Ammon's horn (tissue), 1 donor: ENCODE results near the gene GLDC.
"Not testable (repeated sequence)": the region's sequence is repeated elsewhere in the genome, so short reads cannot be mapped to it uniquely, and the experiment has no call there.

Experiments used
- DNase-seq: peaks from one replicate; pipeline ENCODE4 v3.0.0-alpha.2; 2016; ENCODE audit warnings: low spot score

Gene GLDC

DNA sequence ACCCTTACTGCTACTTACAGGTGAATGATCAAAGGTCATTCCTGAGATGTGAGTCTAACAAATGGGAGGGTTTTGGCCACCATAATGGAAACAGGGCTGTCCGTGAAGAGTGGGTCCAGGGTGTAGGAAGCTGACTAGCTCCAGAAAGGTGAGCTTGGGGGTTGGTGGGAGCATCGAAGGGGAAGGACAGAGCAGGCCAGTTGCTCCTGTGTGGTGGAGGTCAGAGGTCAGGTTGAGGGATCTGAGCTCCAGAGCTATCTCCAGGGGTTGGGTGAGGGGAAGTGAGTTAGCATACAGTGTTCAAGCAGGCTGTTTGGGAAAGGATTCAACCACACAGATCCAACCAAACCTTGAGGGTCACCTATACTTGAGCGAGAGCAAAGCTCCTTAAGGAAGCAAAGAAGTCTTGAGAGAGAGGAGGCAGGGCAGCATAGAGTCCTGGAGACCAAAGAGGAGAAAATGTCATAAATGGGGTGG, 18.7 kb upstream of the GLDC start:
- no peak for DNase-seq

DNA sequence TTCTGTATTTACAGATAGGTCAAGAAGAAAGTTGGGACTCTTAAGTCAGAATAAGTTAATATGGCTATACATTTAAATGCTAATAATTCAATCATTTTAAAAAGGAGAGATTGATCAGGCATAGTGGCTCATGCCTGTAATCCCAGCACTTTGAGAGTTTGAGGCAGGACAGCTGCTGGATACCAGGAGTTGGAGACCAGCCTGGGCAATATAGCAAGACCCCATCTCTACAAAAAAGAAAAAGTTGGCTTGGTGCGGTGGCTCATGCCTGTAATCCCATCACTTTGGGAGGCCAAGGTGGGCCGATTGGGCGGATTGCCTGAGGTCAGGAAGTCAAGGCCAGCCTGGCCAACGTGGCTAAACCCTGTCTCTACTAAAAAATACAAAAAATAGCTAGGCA, 15.0 kb upstream of the GLDC start:
- no peak for DNase-seq

DNA sequence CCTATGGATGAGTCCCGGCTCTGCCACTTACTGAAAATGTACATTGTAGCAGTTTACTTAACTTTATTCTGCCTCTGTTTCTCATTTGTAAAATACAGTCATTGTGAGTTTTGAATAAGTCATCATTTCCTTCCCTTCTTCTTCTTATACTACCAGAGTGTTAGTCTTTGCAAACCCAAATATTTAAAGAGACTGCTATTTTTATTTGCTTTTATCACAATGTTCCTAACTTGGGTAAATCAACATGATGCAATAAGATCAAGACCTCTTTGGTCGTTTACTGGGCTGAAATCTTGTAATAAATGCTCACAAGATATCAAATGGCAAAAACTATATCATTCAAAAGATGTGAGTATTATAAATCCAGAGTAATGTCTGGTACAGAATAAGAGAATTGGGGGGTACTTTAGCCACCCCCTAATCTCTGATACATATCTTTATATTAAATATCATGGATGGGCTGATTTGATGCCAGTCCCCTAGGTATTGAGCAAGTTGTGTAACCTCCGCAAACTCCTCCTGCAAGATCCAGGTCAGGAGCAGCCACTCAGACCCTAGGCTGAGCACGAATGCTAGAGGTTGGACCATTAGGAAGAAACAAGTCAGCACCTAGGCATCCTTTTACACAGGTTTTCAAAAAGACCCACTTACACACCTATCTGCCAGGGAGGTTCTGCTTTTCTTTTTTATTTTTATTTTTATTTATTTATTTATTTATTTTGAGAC, 13.3 kb upstream of the GLDC start:
- DNase-seq = no peak

DNA sequence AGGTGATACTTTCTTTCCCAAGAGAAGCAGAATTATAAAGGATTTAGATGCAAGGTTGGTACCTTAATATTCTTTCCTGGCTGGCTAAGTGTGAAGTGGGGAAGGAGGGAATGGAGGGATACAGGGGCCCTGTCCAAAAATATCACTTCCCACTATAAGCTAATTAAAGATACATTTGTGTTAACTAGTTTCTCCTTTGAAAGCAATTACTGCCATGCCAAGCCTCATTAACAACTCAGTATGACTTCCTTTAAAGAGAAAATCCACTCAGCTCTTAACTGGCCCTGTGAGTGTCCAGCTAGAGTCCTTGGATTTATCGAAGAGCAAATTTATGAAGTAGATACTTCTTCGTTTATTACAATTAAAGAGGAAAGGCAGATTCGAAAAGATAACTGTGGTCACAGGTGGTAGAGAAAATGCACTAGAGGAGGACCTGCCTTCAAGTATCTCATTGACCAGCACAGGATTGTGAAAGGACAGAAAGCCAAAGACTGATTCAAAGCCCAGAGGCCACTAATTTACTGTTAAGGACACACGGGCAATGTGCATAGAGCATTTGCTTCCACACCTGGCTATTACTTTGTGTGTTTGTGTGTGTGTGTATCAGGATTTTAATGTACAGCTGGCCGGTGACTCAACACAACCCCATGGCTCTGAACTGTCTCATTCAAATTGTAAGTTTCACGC, 11.2 kb upstream of the GLDC start:
- no peak for DNase-seq

DNA sequence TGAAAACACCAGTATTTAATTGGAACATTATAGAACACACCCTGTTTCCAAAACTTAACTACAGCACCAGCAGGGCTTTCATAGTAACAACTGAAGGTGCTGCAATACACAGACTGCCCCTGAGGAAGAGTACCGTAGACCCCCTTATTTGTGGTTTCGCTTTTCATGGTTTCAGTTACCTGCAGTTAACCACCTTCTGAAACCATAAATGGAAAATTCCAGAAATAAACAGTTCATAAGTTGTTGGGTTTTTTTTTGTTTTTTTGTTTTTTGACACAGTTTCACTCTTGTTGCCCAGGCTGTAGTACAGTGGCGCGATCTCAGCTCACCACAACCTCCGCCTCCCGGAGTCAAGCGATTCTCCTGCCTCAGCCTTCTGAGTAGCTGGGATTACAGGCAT, 9.5 kb upstream of the GLDC start:
- no peak for DNase-seq

DNA sequence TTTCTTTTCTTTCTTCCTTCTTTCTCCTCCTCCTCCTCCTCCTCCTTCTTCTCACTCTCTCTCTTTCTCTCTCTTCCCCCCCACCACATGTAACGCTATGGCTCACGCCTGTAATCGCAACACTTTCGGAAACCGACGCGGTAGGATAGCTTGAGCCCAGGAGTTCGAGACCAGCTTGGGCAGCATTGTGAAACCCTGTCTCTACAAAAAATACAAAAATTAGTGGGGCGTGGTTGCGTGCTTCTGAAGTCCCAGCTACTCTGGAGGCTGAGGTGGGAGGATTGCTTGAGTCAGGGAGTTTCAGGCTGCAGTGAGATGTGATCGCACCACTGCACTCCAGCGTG, 736 bp upstream of the GLDC start:
- no peak for DNase-seq

DNA sequence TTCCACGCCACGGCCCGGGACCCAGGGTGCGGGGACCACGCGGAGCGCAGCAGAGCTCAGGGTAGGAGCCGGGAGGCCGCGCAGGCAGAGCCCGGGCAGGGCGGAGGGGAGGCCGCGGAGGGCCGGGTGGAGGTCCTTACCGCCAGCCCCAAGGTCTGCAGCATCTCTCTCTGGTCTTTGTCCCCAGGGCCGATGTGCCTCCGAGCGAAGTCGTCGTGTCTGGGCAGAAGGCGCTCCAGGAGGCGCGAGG, 499 bp downstream of the GLDC start:
- DNase-seq = not testable (repeated sequence)

DNA sequence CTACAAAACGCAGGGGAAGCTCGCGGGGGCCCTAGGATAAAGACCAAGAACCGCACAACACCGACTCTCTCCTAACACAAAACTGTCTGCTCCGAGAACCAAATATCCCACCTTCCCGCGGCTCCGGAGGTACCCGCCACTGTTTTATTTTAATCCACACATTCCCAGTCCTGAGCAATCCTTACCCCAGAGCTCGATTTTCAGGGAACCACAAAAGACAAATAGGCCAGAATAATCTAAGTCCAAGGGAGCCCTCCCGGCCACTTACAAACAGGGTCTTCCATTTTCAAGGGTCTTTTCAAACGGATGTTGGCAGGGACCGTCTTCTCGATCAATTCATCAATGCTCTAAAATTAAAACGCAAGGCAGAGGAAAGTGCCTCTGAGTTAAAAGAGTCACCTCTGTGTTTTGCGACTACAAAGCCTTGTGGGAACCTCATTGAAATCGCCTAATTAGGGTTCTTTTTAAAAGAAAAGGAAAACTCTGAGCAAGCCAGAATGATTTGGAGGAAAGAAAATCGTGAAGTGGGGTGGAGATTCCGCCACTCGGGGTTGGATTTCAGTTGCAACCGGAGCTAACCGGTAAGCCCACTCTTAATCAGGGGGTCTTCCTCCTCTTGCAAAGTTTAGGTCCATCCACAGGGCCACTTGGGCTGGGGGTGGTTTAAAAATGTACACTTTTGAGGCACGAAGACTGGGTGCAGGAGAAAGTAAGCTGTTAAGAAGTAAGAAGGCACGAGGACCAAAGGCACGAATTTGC, 1.0 kb downstream of the GLDC start:
- no peak for DNase-seq

DNA sequence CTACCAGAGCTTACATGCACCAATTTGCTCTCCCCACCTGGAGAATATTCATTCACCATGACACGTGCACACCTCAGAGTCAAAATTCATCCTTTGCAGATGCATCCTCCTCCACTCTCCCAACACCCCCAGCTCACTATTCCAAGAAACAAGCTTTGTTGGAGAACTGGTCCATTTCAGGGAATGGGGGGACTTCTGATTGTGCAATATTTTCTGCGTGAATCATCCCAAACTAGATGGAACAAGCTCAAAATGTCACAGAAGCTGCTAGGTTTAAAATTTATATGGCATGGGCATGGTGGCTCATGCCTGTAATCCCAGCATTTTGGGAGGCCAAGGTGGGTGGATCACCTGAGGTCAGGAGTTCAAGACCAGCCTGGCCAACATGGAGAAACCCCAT, 3.6 kb downstream of the GLDC start:
- DNase-seq = no peak

DNA sequence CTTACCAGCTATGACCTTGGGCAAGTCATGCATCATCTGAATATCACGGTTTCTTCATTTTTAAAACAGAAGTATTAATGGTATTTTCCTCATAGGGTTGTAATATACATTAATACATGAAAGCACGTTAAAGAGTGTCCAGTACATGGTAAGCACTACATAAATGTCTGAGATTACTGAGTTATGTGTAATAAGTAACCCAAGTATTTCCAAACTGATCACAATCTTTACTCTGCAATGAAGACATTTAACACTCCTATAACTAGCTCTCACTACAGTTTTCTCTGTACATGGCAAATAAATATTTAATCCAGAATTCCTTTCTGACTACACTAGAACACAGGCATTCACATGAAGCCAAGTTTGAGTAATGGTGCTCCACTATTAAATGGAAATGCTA, 4.0 kb downstream of the GLDC start:
- DNase-seq = no peak

DNA sequence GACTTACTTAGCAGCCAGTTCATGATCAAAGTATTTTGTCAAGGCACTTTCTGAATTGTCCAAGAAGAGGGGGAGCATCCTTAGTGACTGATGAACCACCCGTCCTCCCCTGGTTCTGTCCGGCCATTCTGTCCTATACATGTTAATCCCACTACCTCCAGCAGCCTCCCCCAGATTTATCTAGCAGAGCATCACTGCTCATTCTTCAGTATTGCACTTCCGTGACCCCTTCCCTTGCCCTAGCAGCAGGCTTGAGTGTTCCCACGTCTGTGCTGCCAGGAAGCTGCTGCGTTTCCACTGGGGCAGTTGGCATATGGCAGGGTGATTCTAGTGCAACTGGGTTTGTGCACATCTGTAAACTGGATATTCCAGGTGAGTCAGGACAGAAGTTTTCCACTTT, 4.5 kb downstream of the GLDC start:
- no peak for DNase-seq

DNA sequence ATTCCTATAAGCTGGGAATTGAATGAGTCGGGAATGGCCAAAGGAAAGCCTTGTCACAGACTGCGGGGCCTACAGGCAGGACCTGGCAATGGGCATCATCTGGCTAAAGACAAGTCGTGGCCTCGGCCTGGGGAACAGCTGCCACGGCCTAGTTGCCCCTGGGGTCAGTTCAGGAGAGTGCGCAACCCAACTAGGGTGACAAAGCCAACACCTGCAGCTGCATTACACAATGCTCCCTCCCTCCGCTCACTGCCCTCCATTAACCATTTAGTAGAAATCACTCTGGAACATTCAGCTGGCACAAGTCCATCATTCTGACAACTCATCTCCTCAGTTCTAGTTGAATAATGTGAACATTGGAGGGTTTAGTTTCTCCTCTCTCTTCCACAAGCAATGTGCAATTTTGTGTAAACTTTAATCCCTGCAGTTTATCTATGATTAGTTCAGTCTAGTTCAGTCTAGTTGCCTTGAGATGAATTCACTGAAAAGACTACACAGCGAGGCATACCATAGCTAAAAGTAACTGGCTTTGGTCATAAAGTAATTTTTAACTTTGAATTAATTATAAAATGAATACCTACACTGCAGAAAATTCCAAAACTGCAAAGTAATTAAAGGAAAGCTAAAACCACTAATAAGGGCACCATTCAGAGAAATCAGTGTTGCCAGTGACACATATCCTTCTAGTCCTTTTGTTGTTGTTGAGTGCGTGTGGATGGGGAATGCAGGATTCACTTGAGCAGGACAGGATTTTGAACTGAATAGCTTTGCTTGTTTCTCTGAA, 5.1 kb downstream of the GLDC start:
- DNase-seq = no peak

DNA sequence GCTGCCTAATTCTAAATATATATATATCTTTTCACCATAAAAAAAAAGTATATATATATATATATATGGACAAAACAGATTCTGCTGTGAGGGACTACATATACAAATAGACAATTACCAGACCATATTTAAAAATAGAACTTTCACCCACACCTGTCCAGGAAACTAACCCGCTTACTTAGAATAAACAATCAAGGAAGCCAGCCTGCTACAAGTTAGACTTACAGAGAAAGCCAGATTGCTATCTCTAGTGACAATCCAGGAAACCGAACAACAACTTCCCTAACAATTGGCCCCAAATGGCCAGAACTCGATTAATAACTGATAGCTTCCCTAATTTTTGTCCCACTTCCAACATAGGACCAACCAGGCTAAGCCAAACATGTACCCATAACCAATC, 5.9 kb downstream of the GLDC start:
- no peak for DNase-seq

DNA sequence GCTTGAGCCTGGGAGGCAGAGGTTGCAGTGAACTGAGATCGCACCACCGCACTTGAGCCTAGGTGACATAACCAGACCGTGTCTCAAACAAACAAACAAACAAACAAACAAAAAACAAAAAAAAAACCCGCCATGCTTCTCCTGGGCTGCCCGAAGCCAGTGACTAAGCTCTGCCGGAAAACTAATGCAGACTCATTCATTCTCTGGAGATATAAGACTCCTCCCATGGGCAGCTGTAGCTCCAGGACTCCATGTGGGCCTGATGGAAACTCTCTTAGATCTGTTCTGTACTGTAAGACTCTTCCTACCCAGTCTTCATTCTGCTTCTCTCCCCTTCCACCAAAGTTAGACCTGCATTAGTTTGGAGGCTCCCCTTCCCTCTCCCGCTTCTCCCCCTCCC, 11.1 kb downstream of the GLDC start:
- no peak for DNase-seq

DNA sequence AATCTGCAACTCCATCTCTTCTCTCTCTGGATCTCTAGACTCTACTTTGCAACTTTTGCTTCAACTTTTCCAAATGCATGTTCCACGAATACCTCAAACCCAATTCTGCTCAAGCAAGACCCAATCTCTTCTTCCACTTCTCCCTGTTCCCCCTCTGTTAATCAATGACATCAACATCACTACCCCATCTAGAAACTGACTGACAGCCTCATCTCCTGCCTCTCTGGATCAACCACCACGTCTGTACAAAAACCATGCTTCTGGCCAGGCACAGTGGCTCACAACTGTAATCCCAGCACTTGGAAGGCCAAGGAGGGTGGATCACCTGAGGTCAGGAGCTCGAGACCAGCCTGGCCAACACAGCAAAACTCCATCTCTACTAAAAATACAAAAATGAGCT, 12.2 kb downstream of the GLDC start:
- no peak for DNase-seq

DNA sequence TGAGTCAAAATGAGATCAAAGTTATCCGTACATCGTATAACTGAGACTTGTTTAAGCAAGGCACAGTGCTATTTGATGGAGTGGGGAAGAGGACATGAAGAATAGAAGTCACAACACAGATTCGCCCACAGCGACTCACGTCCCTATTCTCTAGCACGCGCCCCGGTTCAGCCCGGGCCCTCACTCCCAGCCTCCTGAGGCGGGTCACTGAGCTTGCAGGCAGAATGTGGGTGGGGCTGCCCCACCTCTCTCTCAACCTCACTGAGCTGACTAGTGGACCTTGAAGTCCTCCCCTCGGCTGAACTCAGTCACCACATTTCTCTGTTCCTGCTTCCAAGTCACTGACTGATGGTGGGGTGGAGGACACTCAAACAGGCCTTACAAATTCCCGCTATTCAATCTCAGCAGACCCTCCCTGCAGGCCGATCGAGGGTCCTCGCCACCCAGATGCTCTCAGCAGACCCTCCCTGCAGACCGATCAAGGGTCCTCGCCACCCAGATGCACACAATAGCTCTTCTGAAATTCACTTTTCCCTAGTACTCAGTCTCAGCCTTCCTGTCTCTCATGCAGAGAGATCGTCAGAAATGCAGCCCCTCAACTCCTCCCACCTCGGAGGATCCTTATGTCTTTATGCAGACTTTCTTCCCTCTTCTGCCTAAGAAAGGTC, 12.9 kb downstream of the GLDC start:
- DNase-seq = no peak

DNA sequence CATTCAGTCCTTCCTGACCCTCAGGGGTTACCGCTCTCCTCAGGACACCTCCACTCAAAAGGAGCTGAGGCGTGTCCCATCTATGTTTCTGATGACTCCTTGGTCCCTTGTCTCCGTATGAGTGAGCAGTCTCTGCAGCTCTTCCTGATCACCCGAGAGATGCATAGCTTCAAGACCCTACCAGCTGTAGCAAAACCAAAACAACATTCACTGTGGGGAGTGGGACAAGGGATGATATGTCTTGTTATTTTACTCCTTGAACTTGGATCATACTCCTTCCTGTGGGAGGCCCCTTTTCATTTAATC, 14.4 kb downstream of the GLDC start:
- no peak for DNase-seq

DNA sequence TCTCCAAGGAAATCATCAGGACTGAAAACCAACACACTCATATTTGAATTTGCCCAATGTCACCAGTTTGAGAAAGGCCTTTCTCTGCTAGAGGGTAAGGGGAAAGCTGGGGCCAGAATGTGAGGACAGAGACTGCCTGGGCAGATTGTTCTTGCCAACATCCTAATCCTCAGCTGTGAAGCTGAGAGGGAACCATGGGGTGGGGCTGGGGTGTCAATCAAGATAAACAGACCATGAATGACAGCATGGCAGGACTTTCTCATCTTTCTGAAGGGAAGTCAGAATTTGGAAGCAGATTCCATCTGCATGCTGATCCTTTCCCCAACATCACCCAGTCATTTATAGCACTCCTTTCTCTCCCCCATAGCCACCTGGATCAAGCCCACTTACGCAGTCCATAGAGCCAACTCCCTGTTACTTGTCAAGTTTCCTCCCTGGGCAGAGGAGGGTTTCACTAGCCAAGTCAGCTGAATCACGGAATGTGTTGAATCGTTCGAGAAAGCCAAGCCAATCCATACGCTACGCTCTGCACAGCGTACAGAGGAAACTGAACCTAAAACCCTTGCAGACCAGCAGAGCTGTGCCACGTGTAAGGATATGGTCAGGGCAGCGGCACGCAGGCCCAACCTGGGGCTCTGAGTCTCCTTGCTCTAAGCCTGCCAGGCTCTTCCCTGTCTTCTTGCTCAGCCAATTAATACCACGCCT, 14.9 kb downstream of the GLDC start:
- no peak for DNase-seq

DNA sequence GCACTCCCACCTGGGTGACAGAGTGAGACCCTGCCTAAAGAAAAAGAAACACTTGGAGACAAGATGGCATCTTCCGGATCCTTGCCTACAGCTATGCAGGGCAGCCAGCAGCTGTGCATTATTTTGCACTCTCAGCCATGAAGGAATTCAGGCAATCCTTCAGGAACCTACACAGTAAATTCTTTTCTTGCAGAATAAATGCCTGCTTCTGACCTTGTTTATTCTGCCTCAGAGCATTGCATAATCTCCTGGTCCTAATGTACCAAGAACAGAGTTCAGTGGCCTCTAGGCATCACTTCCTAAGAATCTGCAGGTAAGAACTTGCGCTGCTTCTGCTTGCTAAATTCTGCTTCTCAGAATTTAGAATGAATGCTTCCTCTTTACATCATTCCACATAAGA, 16.8 kb downstream of the GLDC start:
- no peak for DNase-seq

DNA sequence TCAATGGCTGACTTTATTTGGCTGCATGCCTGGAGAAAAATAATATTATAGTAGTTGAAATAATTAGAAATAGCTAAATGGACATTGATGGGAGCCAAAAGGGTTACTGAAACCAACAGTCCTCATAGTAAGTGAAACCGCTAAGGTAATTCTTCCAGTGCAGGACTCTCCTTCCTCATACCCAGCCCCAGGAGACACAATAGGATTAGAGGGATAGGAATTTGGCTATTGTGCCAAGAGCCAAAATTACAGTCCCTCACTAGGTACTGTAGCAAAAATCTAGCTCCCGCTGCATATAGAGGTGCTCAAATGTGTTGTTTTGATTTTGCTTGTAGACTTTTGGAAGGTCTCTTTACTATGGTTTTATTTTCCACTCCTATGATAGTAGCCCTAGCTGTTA, 20.2 kb downstream of the GLDC start:
- DNase-seq = no peak

DNA sequence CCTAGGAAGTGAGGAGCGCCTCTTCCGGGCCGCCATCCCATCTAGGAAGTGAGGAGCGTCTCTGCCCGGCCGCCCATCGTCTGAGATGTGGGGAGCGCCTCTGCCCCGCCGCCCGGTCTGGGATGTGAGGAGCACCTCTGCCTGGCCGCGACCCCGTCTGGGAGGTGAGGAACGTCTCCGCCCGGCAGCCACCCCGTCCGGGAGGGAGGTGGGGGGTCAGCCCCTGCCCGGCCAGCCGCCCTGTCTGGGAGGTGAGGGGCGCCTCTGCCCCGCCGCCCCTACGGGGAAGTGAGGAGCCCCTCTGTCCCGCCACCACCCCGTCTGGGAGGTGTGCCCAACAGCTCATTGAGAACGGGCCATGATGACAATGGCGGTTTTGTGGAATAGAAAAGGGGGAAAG, 22.7 kb downstream of the GLDC start:
- DNase-seq = not testable (repeated sequence)

DNA sequence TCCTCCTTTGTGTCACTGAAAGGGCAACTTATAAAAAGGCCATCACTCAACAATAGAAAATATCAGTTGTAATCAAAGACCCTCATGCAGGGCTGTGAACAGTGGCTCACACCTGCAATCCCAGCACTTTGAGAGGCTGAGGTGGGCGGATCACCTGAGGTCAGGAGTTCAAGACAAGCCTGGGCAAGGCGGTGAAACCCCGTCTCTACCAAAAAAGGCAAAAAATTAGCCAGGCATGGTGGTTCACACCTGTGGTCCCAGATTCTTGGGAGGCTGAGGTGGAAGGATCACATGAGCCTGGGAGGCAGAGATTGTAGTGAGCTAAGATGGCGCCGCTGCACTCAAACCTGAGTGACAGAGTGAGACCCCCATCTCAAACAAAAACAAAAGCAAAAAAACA, 24.7 kb downstream of the GLDC start:
- DNase-seq = no peak
